Stimulated activated CD4-positive, alpha-beta T cell treated with anti-CD3 and anti-CD28 coated beads, Interleukin-12 subunit alpha, Interleukin-12 subunit beta, amount 100 ng/mL, for 48 hours (primary cell): ENCODE results near the gene PRRC2B.
"Not testable (repeated sequence)": the region's sequence is repeated elsewhere in the genome, so short reads cannot be mapped to it uniquely, and the experiment has no call there.

Experiments
- DNase-seq, 3 donors: peaks; one replicate each; pipeline ENCODE4 v3.0.0-alpha.2; 2020; ENCODE audit warnings: low read depth in 2 of 3, low spot score in 1 of 3

The PRRC2B gene

GRCh38 chr9:131386281-131386680 is 7.6 kb upstream of the PRRC2B start:
- no peak for DNase-seq

- no peak for DNase-seq
These were observed 6.5 kb upstream of the PRRC2B start for GRCh38 chr9:131387394-131387793.

- no peak for DNase-seq
These were observed 2.9 kb upstream of the PRRC2B start for GRCh38 chr9:131391020-131391419.

GRCh38 chr9:131391504-131391903 is 2.4 kb upstream of the PRRC2B start:
- no peak for DNase-seq

- DNase-seq, result peak in 1 of 3 donors; percentile 37
These were observed 724 bp downstream of the PRRC2B start for GRCh38 chr9:131394464-131395156.

- peak; percentile 61 to 71 (median 64) for DNase-seq
These were observed 1.5 kb downstream of the PRRC2B start for GRCh38 chr9:131395157-131396098.

- DNase-seq, result not testable (repeated sequence)
These were observed 2.2 kb downstream of the PRRC2B start for GRCh38 chr9:131396099-131396479.

GRCh38 chr9:131396626-131397025 is 2.7 kb downstream of the PRRC2B start:
- no peak for DNase-seq

- DNase-seq, result no peak
These were observed 3.4 kb downstream of the PRRC2B start for GRCh38 chr9:131397100-131397790.

GRCh38 chr9:131398204-131398603 is 4.3 kb downstream of the PRRC2B start:
- DNase-seq, result no peak

- no peak for DNase-seq
These were observed 6.1 kb downstream of the PRRC2B start for GRCh38 chr9:131399972-131400371.

- DNase-seq, result no peak
These were observed 6.7 kb downstream of the PRRC2B start for GRCh38 chr9:131400627-131401026.

- DNase-seq, result no peak
These were observed 8.2 kb downstream of the PRRC2B start for GRCh38 chr9:131402073-131402472.

- no peak for DNase-seq
These were observed 9.0 kb downstream of the PRRC2B start for GRCh38 chr9:131402738-131403492.

GRCh38 chr9:131403493-131403773 is 9.5 kb downstream of the PRRC2B start:
- no peak for DNase-seq

- no peak for DNase-seq
These were observed 10.7 kb downstream of the PRRC2B start for GRCh38 chr9:131404581-131404980.

- DNase-seq, result no peak
These were observed 11.1 kb downstream of the PRRC2B start for GRCh38 chr9:131404987-131405386.

- no peak for DNase-seq
These were observed 11.5 kb downstream of the PRRC2B start for GRCh38 chr9:131405428-131405827.

- no peak for DNase-seq
These were observed 12.1 kb downstream of the PRRC2B start for GRCh38 chr9:131405858-131406537.

- no peak for DNase-seq
These were observed 12.9 kb downstream of the PRRC2B start for GRCh38 chr9:131406563-131407436.
